Lower lobe of right lung (tissue), 2 donors: Measurements from ENCODE around the gene ZNF655. TPM values are rescaled to one million over a fixed set of nuclear protein-coding genes. Genes with fewer than 3 reads are reported as not detected.

Experiments
- ATAC-seq, 2 donors: fragments of 200-7000 bp; cut with Tn5 transposase; one replicate each; pipeline ENCODE4 v1.9.1; 2020 to 2022; ENCODE audit warnings: mild to moderate bottlenecking in 2 of 2, moderate library complexity in 2 of 2
- DNase-seq: peaks from one replicate; pipeline ENCODE4 v3.0.0-alpha.2; 2020
- H3K27ac ChIP-seq: fragments of 200-600 bp; one replicate; pipeline ENCODE4 v1.8.0; 2022
- H3K27me3 ChIP-seq: fragments of 200-600 bp; one replicate; pipeline ENCODE4 v1.8.0; 2022; ENCODE audit warnings: low read depth
- H3K36me3 ChIP-seq: fragments of 200-600 bp; one replicate; pipeline ENCODE4 v1.8.0; 2022; ENCODE audit warnings: mild to moderate bottlenecking
- H3K4me1 ChIP-seq: fragments of 200-600 bp; one replicate; pipeline ENCODE4 v1.8.0; 2022
- H3K4me3 ChIP-seq: fragments of 200-600 bp; one replicate; pipeline ENCODE4 v1.8.0; 2022; ENCODE audit warnings: mild to moderate bottlenecking
- H3K9me3 ChIP-seq: fragments of 200-600 bp; one replicate; pipeline ENCODE4 v1.8.0; 2022
- CTCF ChIP-seq: fragments of 200-600 bp; IDR thresholded peaks from one replicate; pipeline ENCODE4 v1.8.0; 2022; ENCODE audit warnings: antibody characterized with exemption, mild to moderate bottlenecking
- intact Hi-C: fragments of 100-400 bp; cut with DNase I; formaldehyde crosslinking; loops from one replicate; pipeline ENCODE4 v1.11.0; 2022
- long read RNA-seq: library from polyadenylated mRNA; unstranded; transcript quantifications from one replicate; pipeline ENCODE4 v2.0.0, GENCODE V29; 2021
- total RNA-seq: library from RNA; stranded (reverse); fragmentation: NEBNext Ultra II Directional; extraction: Animal tissue kit (Norgen Biotek cat#: 25700); gene quantifications from one replicate; pipeline ENCODE4 v1.2.1, GENCODE V29; 2021
- donor health status: DM: no; HTN: yes; CAD: no; lungs with severe emphysema.

The ZNF655 gene
- total RNA-seq = 71.6 TPM
- long read RNA-seq, full-length matches to known transcripts = 23 of 36 reads
- long read RNA-seq, partial matches to known transcripts = 2 of 36 reads
- long read RNA-seq, other reads (novel, unspliced or antisense) = 11 of 36 reads

GRCh38 chr7:99558306-99559174, at the start of gene ZNF655:
TSS of gene ZNF655 (plus strand) at chr7:99558642. CDS start at chr7:99560560, 1,918 bp downstream.
- DNase-seq (peak; percentile 94), ATAC-seq (peak; percentile 97 to 98)
- Histone ChIP-seq H3K9me3 (no peaks in the 10 kb centered on the region), H3K27me3 (no peaks in the 10 kb centered on the region), H3K4me3 (peak within 1 kb of the TSS; percentile 92), H3K4me1 (peaks cover 44% of the 10 kb centered on the region), H3K36me3 (peaks cover 56% of the 10 kb centered on the region), H3K27ac (peak within 1 kb of the TSS; percentile 99)
- no peak for TF ChIP-seq CTCF
- intact Hi-C loops = no loop called here

- Histone ChIP-seq H3K36me3 (peaks cover 85% of the 10 kb centered on the region), H3K4me3 (no peak overlapping the region), H3K9me3 (no peaks in the 10 kb centered on the region), H3K4me1 (no peaks in the 10 kb centered on the region), H3K27me3 (no peaks in the 10 kb centered on the region), H3K27ac (no peak overlapping the region)
- no peak for TF ChIP-seq CTCF
- ATAC-seq (no peak), DNase-seq (no peak)
- intact Hi-C loops = no loop called here
Measured at GRCh38 chr7:99514050-99514449, 44.4 kb upstream of the ZNF655 start.

GRCh38 chr7:99521399-99521798, 37.0 kb upstream of the ZNF655 start:
- no peak for ATAC-seq
- H3K9me3 ChIP-seq = no peaks in the 10 kb centered on the region
- TF ChIP-seq CTCF = no peak
- no peaks in the 10 kb centered on the region for H3K27me3 ChIP-seq
- H3K27ac ChIP-seq = no peak overlapping the region
- H3K4me3 ChIP-seq = no peak overlapping the region
- H3K36me3 ChIP-seq = peaks cover 87% of the 10 kb centered on the region
- intact Hi-C loops = no loop called here
- DNase-seq = no peak
- H3K4me1 ChIP-seq = no peaks in the 10 kb centered on the region

- no peak for ATAC-seq
- peaks cover 79% of the 10 kb centered on the region for H3K36me3 ChIP-seq
Measured at GRCh38 chr7:99525713-99526440, 32.6 kb upstream of the ZNF655 start.

More at GRCh38 chr7:99525713-99526440, 32.6 kb upstream of the ZNF655 start:
- H3K9me3 ChIP-seq = peaks cover 14% of the 10 kb centered on the region
- intact Hi-C loops = no loop called here
- H3K27ac ChIP-seq = no peak overlapping the region
- H3K4me1 ChIP-seq = no peaks in the 10 kb centered on the region
- H3K27me3 ChIP-seq = no peaks in the 10 kb centered on the region
- no peak for TF ChIP-seq CTCF
- DNase-seq = no peak
- H3K4me3 ChIP-seq = no peak overlapping the region
